ENCODE measurements around the gene SCAMP2.
"Not testable (repeated sequence)": the region's sequence is repeated elsewhere in the genome, so short reads cannot be mapped to it uniquely, and the experiment has no call there.

SCAMP2 gene

DNA sequence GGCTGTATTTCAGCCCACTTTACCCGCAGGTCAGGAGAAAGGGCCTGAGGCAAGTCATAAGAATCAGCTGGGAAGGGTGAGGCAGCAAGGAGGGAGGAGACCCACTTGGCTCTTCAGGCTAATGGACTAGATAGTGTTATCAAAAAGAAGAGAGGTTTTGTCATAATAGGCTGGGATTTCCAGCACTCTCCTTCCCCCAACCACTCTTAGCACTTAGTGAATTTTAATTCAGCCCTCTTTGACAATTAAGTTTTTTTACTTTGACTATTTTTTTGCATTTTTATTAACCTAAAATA, 17.4 kb upstream of the SCAMP2 start:
- DNase-seq, result no peak

DNA sequence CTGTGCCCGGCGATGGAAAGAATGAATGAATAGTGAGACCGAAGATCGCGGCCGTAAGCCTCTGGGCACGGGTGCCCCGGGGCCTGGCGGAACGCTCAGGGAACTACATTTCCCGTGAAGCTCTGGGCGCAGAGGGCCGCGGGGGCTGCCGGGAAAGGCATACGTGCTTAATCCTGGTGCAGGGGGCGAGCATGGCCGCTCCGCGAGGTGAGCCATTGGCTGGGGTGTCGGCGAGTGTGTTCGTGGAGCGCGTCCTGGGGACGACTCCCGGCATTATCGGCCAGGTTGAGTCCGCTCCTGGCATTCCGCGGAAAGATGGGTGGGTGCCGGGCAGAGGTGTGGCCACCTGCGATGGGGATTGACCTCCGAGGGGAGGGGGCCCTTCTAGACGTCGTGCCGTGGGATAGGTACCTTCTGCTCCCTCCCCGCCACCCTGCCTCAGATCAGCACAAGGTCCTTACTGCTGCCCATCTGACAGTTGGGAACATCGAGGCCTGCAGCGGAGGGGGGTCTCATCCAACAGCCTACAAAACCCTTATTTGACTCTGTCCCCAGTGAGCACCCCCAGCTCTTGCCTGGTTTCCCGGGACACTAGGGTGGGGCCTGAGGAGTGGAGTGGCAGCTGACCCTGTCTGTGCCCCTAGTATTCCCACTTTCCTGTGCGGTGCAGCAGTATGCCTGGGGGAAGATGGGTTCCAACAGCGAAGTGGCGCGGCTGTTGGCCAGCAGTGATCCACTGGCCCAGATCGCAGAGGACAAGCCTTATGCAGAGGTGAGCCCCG, 16.9 kb upstream of the SCAMP2 start, which contains the start of gene MPI:
TSS of gene MPI (plus strand) at position 160 of the 782 bp plus-strand sequence. CDS start at position 192, 32 bp downstream.
- DNase-seq, result peak; percentile 25 to 88 (median 80)

DNA sequence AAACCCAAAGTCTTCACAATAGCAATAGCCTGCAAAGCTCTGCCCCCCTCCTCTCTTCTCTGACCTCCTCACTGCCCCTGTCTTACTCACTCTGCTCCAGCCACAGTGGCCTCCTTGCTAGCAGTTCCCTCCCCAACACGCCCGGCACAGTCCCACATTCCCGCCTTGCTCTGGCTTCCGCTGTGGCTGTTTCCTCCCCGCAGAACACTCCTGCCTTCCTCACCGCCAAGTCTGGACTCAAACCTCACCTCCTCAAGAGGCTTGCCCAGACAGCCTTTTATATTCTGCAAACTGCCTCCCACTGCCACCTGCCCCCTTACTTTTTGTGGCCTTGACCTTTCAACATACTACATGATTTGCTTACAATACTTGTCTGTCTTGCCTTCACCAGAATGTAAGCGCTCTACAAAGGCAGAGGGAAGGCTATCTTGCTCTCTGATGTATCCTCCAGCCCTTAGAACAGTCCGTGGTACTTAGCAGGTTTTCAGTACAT, 16.3 kb upstream of the SCAMP2 start:
- peak in 8 of 14 donors; percentile 49 to 86 (median 68) for DNase-seq

DNA sequence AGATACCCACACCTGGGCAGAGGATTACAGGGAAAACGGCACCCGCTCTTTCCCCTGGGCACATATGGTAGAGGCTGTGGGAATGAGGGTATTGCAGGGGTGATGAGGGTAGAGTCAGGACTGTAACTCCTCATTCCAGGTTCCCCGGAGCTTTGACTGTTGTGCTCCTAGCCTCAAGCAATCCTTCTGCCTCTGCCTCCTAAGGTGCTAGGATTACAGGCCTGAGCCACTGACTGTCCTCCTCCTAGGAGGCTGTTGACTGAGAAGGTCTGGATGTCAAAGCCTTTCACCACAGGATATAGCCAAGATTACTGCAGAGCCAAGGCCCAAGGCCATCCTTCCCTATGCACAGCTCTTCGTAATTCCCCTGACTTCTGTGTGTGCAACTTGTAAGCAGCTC, 15.6 kb upstream of the SCAMP2 start:
- DNase-seq, result no peak

DNA sequence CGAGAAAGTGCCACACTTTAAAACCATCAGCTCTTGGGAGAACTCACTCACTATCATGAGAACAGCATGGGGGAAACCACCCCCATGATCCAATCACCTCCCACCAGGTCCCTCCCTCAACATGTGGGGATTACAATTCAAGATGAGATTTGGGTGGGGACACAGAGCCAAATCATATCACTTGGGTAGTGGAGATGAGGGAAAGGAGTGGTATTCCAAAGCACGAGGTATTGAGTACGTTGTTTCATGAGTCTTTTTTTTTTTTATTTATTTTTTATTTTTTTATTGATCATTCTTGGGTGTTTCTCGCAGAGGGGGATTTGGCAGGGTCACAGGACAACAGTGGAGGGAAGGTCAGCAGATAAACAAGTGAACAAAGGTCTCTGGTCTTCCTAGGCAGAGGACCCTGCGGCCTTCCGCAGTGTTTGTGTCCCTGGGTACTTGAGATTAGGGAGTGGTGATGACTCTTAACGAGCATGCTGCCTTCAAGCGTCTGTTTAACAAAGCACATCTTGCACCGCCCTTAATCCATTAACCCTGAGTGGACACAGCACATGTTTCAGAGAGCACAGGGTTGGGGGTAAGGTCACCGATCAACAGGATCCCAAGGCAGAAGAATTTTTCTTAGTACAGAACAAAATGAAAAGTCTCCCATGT, 14.5 kb upstream of the SCAMP2 start:
- not testable (repeated sequence) for DNase-seq

DNA sequence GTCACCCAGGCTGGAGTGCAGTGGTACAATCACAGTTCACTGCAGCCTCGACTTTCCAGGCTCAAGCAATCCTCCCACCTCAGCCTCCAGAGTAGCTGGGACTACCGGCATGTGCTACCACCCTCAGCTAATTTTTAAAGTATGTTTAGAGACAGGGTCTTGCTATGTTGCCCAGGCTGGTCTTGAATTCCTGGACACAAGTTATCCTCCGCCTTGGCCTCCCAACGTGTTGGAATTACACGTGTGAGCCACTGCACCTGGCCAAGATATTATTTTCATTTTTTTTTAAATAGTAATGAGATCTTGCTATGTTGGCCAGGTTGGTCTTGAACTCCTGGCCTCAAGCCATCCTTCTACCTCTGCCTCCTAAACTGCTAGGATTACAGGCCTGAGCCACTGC, 12.3 kb upstream of the SCAMP2 start:
- DNase-seq, result no peak

DNA sequence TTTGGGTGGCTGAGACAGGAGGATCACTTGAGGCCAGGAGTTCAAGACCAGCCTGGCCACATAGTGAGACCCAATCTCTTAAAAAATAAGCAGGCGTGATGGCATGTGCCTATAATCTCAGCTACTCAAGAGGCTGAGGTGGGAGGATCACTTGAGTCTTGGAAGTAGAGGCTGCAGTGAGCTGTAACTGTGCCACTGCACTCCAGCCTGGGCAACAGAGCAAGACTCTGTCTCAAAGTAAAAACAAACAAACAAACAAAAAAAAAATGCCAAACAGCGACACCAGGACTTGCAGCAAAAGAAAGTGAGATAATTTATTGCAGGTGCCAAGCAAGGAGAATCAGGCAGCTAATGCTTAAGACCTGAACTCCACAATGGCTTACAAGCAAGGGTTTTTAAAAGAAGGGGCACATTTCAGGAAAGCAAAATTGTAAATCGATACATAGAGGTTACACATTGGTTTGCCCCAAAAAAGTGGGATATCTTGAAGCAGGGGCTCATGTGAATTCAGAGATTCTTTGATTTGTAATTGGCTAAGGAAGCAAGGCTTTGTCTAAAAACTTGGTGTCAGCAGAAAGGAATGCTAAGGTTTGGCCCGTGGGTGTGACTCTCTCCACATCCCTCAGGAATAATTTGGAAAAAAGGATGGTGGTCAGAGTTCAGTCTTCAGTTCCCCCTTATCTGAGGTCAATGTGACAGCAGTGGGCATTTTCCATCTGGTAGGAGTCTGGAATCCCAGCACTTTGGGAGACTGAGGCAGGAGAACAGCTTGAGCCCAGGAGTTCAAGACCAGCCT, 11.5 kb upstream of the SCAMP2 start:
- no peak for DNase-seq

DNA sequence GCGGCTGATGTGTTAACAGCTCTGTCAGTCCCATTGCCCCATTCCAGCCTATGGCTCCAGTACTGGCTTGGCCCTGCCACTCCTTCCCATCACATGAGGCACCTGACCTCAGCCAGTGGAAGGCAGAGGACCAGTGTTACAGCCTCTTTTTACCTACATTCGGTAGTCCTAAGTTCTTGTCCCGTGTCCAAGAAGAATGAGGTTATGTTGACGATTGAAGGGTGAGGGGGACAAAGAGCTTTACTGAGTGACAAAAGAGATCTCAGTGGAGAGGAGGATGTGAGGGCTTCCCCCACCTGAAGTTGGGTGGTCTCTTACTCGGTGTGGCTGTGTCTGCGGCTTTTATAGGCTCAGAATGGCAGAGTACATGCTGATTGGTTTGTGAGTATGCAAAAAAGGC, 9.4 kb upstream of the SCAMP2 start:
- no peak for DNase-seq

DNA sequence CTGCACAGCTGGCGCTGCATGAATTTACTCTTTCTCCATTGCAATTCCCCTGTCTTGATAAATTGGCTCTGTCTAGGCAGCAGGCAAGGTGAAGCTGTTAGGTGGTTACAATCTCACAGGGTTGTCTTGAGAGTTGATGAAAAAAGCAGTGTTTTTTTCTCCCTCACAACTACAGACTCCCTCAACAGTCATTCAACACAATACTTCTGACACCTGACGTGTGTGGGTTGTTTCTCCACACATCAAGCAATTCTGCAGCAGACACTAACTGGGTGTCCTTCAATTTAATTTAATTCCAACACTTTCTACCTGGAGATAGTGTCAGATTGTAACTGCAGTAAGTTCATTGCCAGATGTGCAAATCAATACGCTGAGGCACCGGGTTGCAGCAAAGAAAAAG, 5.1 kb upstream of the SCAMP2 start:
- no peak for DNase-seq

DNA sequence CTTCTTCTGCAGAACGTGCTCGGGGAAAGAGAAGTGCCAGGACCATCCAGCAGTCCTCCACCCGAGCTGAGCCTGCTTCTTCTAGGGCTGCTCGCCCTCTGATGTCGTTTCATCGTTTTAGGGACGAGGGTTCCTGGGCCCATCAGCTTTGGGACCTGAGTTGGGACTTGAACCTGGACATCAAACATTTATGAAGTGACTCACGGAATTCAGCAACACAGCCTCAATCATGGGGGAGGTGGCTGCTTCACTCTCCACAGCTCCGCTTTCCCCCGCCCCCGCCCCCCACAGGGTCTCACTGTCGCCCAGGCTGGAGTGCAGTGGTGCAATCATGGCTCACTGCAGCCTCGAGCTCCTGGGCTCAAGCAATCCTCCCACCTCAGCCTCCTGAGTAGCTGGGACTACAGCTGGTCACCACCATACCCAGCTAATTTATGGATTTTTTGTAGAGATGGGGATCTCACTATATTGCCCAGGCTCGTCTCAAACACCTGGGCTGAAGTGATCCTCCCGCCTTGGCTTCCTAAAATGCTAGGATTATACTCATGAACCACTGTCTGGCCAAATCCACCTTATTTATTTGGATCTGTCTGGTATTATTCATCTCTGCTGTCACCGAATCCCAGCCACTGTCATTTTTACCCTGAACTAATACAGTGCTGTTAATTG, 725 bp upstream of the SCAMP2 start:
- peak in 2 of 14 donors; percentile 40 to 57 for DNase-seq

DNA sequence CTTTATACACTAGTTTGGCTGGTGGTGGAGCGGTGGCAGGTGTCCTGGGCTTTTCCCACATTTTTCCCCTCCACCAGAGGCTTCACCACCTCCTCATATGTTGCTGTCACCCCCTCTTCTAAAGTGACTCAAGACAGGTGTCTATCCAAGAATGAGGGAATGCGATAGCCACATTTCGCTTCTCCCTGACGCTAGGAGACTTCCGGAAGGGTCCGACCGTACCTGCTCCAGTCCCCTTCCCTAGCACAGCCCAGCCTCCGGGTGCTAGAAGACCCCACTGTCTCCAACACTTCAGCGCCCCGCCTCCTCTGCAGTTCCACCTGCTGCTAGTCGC, 496 bp downstream of the SCAMP2 start:
- DNase-seq, result no peak

DNA sequence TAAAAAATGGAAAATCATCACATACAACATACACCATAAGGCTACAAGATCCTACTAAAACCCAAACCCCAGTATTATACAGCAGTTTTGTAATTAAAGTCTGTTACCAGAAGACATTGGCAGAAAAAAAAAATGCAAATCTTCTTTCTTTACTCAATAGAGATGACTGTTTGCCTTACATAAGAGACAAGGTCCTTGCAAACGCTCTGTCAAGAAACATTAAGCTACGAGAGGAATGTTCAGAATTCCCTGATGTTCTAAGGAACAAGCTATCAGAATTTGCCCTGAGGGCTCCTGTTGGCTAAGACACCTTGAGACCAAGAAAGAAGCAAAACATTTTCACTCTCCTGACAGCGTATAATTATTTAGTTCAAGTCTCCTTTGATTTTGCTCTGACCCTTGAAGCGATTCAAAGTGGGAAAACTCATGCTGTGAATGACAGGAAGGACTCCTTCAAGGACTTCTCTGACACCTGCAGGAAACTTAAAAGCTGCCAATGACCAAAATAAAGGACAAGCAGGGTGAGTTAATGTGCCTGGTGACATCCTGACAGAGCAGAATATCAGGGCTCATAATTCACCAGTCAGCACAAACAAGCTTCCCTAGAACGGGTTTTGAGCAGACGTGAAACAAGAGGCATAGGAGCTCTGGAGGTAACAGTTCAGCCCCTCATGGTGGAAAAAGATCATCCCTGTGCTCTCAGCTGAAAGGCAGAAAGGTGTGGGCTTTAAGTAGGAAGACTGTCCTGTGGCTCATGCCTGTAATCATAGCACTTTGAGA, 2.5 kb downstream of the SCAMP2 start:
- DNase-seq, result no peak

DNA sequence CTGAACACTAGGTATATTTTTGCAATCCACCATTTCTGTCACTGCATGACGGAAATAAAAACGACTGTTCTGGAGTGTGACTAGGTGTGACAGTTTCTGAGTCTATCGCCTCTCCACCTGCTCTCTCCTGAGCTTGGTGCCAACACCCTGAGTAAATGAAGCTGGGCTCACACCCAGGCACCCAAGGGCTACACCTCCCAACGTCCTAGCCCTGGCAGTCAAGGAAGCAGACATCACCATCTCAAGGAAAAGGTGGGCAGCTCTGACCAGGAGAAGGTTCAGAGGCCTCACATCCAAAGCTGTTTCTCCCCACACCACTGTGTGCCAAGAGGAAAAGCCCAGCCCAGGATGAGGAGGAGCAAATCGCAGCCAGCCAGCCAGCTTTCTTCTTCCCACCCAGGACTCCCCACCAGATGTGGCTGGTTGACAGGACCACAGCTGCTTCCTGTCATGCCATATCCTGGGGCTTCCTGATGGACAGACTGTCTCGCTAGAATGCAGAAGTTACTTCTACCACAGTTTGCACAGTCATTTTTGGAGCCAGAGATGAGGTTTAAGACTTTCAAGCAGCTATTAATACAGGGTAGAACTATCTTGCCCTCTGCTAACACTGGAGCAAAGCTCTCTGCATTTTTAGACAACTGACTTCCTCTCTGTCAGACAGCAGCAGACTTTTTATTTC, 3.3 kb downstream of the SCAMP2 start:
- DNase-seq, result peak in 9 of 14 donors; percentile 4 to 61 (median 37)

DNA sequence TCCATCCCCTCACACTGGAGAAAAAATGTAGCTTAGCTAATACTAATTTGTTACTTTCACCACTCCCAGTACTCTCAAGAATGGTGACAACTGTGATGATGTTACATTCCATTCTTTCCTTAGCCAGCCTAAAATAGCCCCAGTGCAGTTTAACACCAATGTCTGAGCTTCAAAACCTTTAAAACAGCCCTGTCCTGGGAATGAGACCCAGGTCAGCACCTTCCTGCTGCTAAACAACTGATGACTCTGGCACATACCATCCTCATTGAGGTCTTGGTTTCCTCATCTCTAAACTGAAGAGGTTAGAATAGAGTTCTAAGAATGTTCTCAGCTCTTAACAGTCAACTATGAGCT, 3.8 kb downstream of the SCAMP2 start:
- DNase-seq, result no peak

DNA sequence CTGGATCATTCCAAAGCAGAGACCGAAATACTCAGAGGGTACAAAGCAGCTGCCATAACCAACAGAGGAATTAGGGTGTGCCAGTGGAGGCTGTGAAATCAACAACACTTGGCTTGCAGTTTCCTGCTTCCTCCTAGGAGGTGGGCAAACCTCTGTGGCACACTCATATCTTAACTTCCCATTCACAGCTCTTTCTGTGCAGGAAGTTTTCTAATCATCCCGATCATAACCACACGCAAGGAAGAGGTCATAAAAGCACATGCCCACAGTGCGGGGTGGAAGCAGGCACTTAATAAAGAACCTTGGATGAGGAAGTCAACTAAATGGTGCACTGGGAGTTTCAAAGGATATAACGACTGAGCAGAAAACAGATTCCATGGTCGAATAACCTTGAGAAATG, 5.1 kb downstream of the SCAMP2 start:
- DNase-seq, result peak in 1 of 14 donors; percentile 12

DNA sequence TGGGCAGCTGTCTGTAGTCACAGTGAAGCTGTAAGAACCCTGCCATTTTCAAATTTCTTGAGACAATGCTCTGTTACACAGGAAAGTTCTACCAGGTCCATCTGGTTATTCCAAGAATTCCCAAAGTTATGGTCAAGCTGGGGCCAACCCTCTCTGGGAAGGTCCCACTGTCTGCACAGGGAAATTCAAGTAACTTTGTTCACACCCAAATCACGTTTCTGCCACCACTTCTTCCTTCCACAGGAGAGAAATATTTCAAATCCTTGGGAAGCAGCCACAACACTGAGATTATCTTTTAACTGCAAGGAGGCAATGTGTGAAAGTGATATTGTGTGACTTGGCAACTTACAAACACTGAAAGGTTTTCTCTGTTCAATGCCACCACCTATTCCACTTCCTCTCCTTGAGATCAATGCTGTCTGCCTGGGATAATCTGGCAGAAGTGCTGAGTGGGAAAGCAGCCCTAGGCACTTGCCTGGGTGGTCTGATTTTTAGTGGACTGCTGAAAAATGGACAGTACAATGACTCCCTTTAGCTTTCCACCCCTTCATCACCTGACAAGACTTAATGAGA, 5.6 kb downstream of the SCAMP2 start:
- DNase-seq, result no peak

DNA sequence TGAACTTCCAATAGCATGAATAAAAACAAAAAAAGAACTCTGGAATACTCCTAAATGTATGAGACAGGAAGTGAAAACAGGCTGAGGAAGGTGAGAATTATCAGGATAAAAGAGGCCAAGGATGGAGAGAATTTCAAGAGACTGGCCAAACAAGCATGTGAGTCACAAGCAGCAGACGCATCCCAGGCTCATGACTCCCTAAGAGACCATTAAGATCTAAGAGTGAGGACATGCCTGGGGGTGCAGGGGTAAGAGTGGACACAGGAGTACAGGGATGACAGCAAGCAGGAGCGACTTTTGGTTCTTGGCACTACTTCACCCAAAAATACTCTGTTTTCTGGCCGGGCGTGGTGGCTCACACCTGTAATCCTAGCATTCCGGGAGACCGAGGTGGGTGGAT, 7.1 kb downstream of the SCAMP2 start:
- DNase-seq, result no peak

DNA sequence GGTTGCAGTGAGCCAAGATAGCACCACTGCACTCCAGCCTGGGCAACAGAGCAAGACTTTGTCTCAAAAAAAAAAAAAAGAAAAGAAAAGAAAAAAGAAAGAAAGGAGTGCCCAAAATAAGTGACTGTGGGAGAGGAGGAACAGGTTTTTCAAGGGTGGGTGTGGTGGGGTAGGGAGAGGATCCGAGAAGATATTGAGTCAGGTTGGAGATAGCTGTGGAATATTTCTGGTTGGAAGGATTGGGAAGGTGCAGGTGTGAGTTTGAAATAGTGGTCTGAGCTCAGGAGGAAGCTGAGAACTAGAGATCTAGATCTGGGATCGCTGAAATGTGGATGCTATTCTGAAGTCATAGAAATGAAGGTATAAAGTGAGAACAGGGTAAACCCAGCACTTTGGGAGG, 7.8 kb downstream of the SCAMP2 start:
- DNase-seq, result no peak

DNA sequence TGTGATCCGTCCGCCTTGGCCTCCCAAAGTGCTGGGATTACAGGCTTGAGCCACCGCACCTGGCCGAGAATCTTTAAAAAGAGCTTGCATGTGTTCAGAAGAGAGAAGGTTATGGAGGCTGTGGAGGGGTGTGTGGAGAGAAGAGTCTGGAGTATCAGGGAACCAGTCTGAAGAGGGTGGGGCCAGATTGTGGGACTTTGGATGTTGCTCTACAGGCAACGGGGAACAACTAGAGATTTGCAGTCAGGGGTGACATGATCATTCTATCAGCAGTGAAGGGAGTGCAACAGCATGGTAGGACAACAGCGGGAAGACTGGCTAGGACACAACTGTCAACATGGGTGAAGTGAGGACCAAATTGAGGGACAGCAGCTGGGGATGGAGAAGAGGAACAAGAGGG, 8.9 kb downstream of the SCAMP2 start:
- no peak for DNase-seq

DNA sequence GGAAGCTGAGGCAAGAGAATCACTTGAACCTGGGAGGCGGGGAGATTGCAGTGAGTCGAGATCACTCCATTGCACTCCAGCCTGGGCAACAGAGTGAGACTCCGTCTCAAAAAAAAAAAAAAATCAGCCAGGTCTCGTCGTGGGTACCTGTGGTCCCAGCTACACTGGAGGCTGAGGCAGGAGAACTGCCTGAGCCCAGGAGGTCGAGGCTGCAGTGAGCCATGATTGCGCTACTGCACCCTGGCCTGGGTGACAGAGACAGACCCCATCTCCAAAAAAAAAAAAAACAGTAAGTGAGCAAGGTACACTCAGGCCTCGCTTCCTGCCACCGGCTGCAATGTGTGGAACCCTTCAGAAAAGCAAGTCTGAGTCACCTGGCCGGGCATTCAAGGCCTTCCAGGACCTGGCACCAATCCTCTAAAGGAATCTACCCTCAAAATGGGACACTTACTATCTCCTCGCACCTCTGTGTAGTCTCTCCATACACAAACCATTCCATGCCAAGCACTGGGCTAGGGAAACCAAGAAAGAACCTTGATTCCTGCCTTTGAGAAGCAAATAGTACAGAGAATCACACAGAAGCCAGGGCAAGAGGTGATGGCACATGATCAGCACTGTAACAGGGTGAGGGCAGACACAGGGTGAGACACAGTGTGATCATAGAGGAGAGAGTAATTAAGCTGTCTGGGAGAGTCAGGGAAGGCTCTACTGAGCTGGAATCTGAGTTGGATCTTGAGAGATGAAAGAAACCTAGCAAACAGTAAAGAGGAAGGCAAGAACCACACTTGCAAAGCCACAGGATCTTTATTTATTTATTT, 9.7 kb downstream of the SCAMP2 start:
- DNase-seq, result no peak

All from C1 segment of cervical spinal cord (tissue), 14 donors.